HepG2 (cell line): ENCODE measurements around the gene SAP30. TPM values are rescaled to one million over a fixed set of nuclear protein-coding genes. Genes with fewer than 3 reads are reported as not detected.

Source experiments
- ATAD3A ChIP-seq: sonication (generic); formaldehyde crosslinking; IDR thresholded peaks from 2 replicates; pipeline ENCODE4 v1.4.0; 2020; ENCODE audit warnings: missing genetic modification reagents
- CREBL2 ChIP-seq: sonication (generic); formaldehyde crosslinking; IDR thresholded peaks from 2 replicates; pipeline ENCODE4 v1.8.1; 2023; ENCODE audit warnings: missing genetic modification reagents, mild to moderate bottlenecking, borderline replicate concordance
- CSRNP2 ChIP-seq: sonication (generic); formaldehyde crosslinking; conservative IDR thresholded peaks from 2 replicates; pipeline ENCODE4 v1.8.0; 2022; ENCODE audit warnings: low read depth, missing genetic modification reagents
- DNMT1 ChIP-seq: sonication (generic); formaldehyde crosslinking; IDR thresholded peaks from 2 replicates; pipeline ENCODE4 v1.5.1; 2020; ENCODE audit warnings: mild to moderate bottlenecking, missing genetic modification reagents
- E2F5 ChIP-seq: sonication (generic); formaldehyde crosslinking; conservative IDR thresholded peaks from 2 replicates; pipeline ENCODE4 v1.4.0; 2020; ENCODE audit warnings: missing genetic modification reagents
- GRHL1 ChIP-seq: sonication (generic); formaldehyde crosslinking; conservative IDR thresholded peaks from 2 replicates; pipeline ENCODE4 v1.8.0; 2022; ENCODE audit warnings: missing genetic modification reagents
- KLF12 ChIP-seq: sonication (generic); formaldehyde crosslinking; IDR thresholded peaks from 2 replicates; pipeline ENCODE4 v1.4.0; 2020; ENCODE audit warnings: missing genetic modification reagents, borderline replicate concordance
- MIER2 ChIP-seq: IDR thresholded peaks from 2 replicates; pipeline ENCODE4 v1.6.1; 2016; ENCODE audit warnings: missing biosample characterization, missing genetic modification reagents
- NCOA2 ChIP-seq: sonication (generic); formaldehyde crosslinking; IDR thresholded peaks from 2 replicates; pipeline ENCODE4 v1.8.0; 2022; ENCODE audit warnings: inconsistent platforms
- NCOA5 ChIP-seq: sonication (generic); formaldehyde crosslinking; IDR thresholded peaks from 2 replicates; pipeline ENCODE4 v1.4.0; 2020; ENCODE audit warnings: missing genetic modification reagents
- NFATC3 ChIP-seq: sonication (generic); formaldehyde crosslinking; IDR thresholded peaks from 2 replicates; pipeline ENCODE4 v1.5.1; 2020; ENCODE audit warnings: mild to moderate bottlenecking, missing genetic modification reagents
- NFE2L2 ChIP-seq: fragments of 150-350 bp; IDR thresholded peaks from 2 replicates; pipeline ENCODE4 v1.6.1; 2014; ENCODE audit warnings: low read length
- NR2F6 ChIP-seq, 2 experiments: IDR thresholded peaks; 2 replicates each; pipeline ENCODE4 v1.6.1; 2016; ENCODE audit warnings: antibody characterized with exemption in 1 of 2, mild to moderate bottlenecking in 1 of 2
- RAD21 ChIP-seq: fragments of 450-650 bp; formaldehyde crosslinking; IDR thresholded peaks from 2 replicates; pipeline ENCODE4 v1.5.0; 2020; ENCODE audit warnings: mild to moderate bottlenecking
- REL ChIP-seq: sonication (generic); formaldehyde crosslinking; conservative IDR thresholded peaks from 2 replicates; pipeline ENCODE4 v1.8.0; 2022; ENCODE audit warnings: mild to moderate bottlenecking, missing genetic modification reagents, moderate library complexity
- TERF1 ChIP-seq: sonication (generic); formaldehyde crosslinking; IDR thresholded peaks from 2 replicates; pipeline ENCODE4 v1.8.0; 2022; ENCODE audit warnings: mild to moderate bottlenecking, missing genetic modification reagents, moderate library complexity
- ZNF552 ChIP-seq: sonication (generic); formaldehyde crosslinking; IDR thresholded peaks from 2 replicates; pipeline ENCODE4 v1.9.0; 2022; ENCODE audit warnings: missing genetic modification reagents, mild to moderate bottlenecking, borderline replicate concordance
- ZNF557 ChIP-seq: sonication (generic); formaldehyde crosslinking; IDR thresholded peaks from 2 replicates; pipeline ENCODE4 v1.4.0; 2020; ENCODE audit warnings: missing genetic modification reagents
- ZNF569 ChIP-seq: sonication (generic); formaldehyde crosslinking; IDR thresholded peaks from 2 replicates; pipeline ENCODE4 v1.5.0; 2020; ENCODE audit warnings: mild to moderate bottlenecking, missing genetic modification reagents, moderate library complexity, borderline replicate concordance
- ZNF782 ChIP-seq: sonication (generic); formaldehyde crosslinking; IDR thresholded peaks from 2 replicates; pipeline ENCODE4 v1.4.0; 2020; ENCODE audit warnings: missing genetic modification reagents, mild to moderate bottlenecking, borderline replicate concordance
- ZSCAN21 ChIP-seq: sonication (generic); formaldehyde crosslinking; IDR thresholded peaks from 2 replicates; pipeline ENCODE4 v1.8.0; 2022; ENCODE audit warnings: mild to moderate bottlenecking, missing genetic modification reagents, moderate library complexity, borderline replicate concordance
- polyA plus RNA-seq, 8 experiments: library from polyadenylated mRNA; depleted of rRNA in 3 of 8; stranded (reverse) in 7 of 8; unstranded in 1 of 8; fragments of >200 nt; fragmentation: Illumina TruSeq in 4 of 8; extraction: Trizol in 4 of 8; gene quantifications; 2 replicates each; pipeline versions ENCODE4 v1.2.1 to v1.2.3, GENCODE V29; 2011 to 2016; ENCODE audit warnings: low read depth in 4 of 8, missing spikeins in 1 of 8, mixed read lengths in 1 of 8; ENCODE audit not compliant: insufficient read depth in 1 of 8
- total RNA-seq, 5 experiments: library from RNA; depleted of rRNA; stranded (reverse); fragments of >200 nt; fragmentation: Illumina TruSeq; extraction: Trizol; gene quantifications; 2 replicates each; pipeline ENCODE4 v1.2.3, GENCODE V29; 2016; ENCODE audit warnings: low read depth in 1 of 5

SAP30 gene
- total and polyA plus RNA-seq, 2 of the 13 experiments (the other 11 are each of a cell fraction or from before 2014, with no cell fraction given) = 14.2 to 25.1 TPM

GRCh38 chr4:173334085-173334890 lies 36.5 kb upstream of the SAP30 start, which contains the start of gene HMGB2 (continued):
- TF ChIP-seq RAD21 (CRISPR knock-in tag) (0 out of 2 replicates have a peak, but pooled peaks have one; percentile 17), ZNF552 (no peak), NCOA2 (CRISPR knock-in tag) (no peak; the same call in 1 of the 2 replicates), KLF12 (CRISPR knock-in tag) (no peak), GRHL1 (peak; percentile 75; the same call in 1 of the 2 replicates), NR2F6 (IDR thresholded peaks at IDR 0.05) (no peak), NR2F6 (CRISPR knock-in tag; IDR thresholded peaks at IDR 0.05) (peak; percentile 20; the same call in 1 of the 2 replicates), NFE2L2 (no peak), CSRNP2 (CRISPR knock-in tag) (peak; percentile 98), CREBL2 (CRISPR knock-in tag) (peak; percentile 30; the same call in 1 of the 2 replicates), ZNF782 (peak; percentile 65; the same call in 1 of the 2 replicates), MIER2 (CRISPR knock-in tag) (no peak; the same call in 1 of the 2 replicates), ZNF569 (no peak), NFATC3 (no peak), NCOA5 (CRISPR knock-in tag) (no peak), E2F5 (peak; percentile 91), ZNF557 (CRISPR knock-in tag) (no peak; the same call in 1 of the 2 replicates), ATAD3A (CRISPR knock-in tag) (0 out of 2 replicates have a peak, but pooled peaks have one; percentile 46), REL (CRISPR knock-in tag) (peak; percentile 100), DNMT1 (CRISPR knock-in tag) (no peak), TERF1 (CRISPR knock-in tag) (no peak), ZSCAN21 (CRISPR knock-in tag) (peak; percentile 93)
